Neural cell (in vitro differentiated cells): Measurements from ENCODE around the gene GNAI2. TPM values are rescaled to one million over a fixed set of nuclear protein-coding genes. Genes with fewer than 3 reads are reported as not detected.

ENCODE experiments used
- H2AFZ ChIP-seq: fragments of 200-600, 300-800 bp; sonication (generic), shearing (Covaris generic); 2 replicates; pipeline ENCODE4 v1.6.0; 2014; ENCODE audit warnings: low read depth, mild to moderate bottlenecking, antibody characterized with exemption, low read length, moderate library complexity
- H3F3A ChIP-seq: fragments of 200-600 bp; shearing (Covaris generic); 2 replicates; pipeline ENCODE4 v1.6.1; 2016; ENCODE audit warnings: mild to moderate bottlenecking, moderate library complexity, mixed read lengths, antibody characterized with exemption, low read length; ENCODE audit not compliant: insufficient read depth, poor library complexity, severe bottlenecking
- H3K27ac ChIP-seq: fragments of 200-600, 300-800 bp; sonication (generic), shearing (Covaris generic); 2 replicates; pipeline ENCODE4 v1.5.1; 2014; ENCODE audit warnings: mild to moderate bottlenecking, low read length, moderate library complexity
- H3K27me3 ChIP-seq: fragments of 300-800, 200-600 bp; sonication (generic), shearing (Covaris generic); 2 replicates; pipeline ENCODE4 v1.6.0; 2014; ENCODE audit warnings: mild to moderate bottlenecking, low read depth, low read length, moderate library complexity; ENCODE audit not compliant: insufficient read depth
- H3K36me3 ChIP-seq: fragments of 300-800, 200-600 bp; sonication (generic), shearing (Covaris generic); 2 replicates; pipeline ENCODE4 v1.5.1; 2014; ENCODE audit warnings: mild to moderate bottlenecking, antibody characterized with exemption, low read length, moderate library complexity; ENCODE audit not compliant: insufficient read depth
- H3K4me2 ChIP-seq: fragments of 300-800, 200-600 bp; sonication (generic), shearing (Covaris generic); 2 replicates; pipeline ENCODE4 v1.6.0; 2014; ENCODE audit warnings: mild to moderate bottlenecking, low read length
- H3K4me3 ChIP-seq: fragments of 300-800, 200-600 bp; sonication (generic), shearing (Covaris generic); 2 replicates; pipeline ENCODE4 v1.5.1; 2014; ENCODE audit warnings: mild to moderate bottlenecking, low read length, moderate library complexity
- H3K79me2 ChIP-seq: fragments of 200-600 bp; shearing (Covaris generic); replicated peaks from 2 replicates; pipeline ENCODE4 v1.6.0; 2014; ENCODE audit warnings: mild to moderate bottlenecking, low read length, moderate library complexity; ENCODE audit not compliant: insufficient read depth
- H3K9ac ChIP-seq: fragments of 300-800, 200-600 bp; sonication (generic), shearing (Covaris generic); 2 replicates; pipeline ENCODE4 v1.6.1; 2016; ENCODE audit warnings: mild to moderate bottlenecking, low read length, mixed read lengths
- H3K9me2 ChIP-seq: fragments of 200-600 bp; shearing (Covaris generic); 2 replicates; pipeline ENCODE4 v1.6.1; 2016; ENCODE audit warnings: mild to moderate bottlenecking, low read length, mixed read lengths; ENCODE audit not compliant: insufficient read depth
- H3K9me3 ChIP-seq: fragments of 200-600, 300-800 bp; sonication (generic), shearing (Covaris generic); 2 replicates; pipeline ENCODE4 v1.6.1; 2016; ENCODE audit warnings: mild to moderate bottlenecking, mixed run types, low read length, moderate library complexity, mixed read lengths
- H4K20me1 ChIP-seq: fragments of 200-600 bp; shearing (Covaris generic); 2 replicates; pipeline ENCODE4 v1.6.1; 2016; ENCODE audit warnings: mild to moderate bottlenecking, mixed run types; ENCODE audit not compliant: insufficient read depth
- EP300 ChIP-seq: fragments of 450-650 bp; conservative IDR thresholded peaks from 2 replicates; pipeline ENCODE4 v1.6.1; 2014; ENCODE audit warnings: antibody characterized with exemption, mild to moderate bottlenecking, moderate library complexity; ENCODE audit not compliant: poor library complexity, severe bottlenecking
- EZH2 ChIP-seq: fragments of 200-600, 300-800 bp; shearing (Covaris generic), sonication (generic); IDR thresholded peaks from 2 replicates; pipeline ENCODE4 v1.6.1; 2014; ENCODE audit warnings: antibody characterized with exemption, low read length, borderline replicate concordance, mild to moderate bottlenecking; ENCODE audit not compliant: insufficient read depth, poor library complexity, severe bottlenecking
- MXI1 ChIP-seq: fragments of 450-650 bp; conservative IDR thresholded peaks from 2 replicates; pipeline ENCODE4 v1.6.1; 2014; ENCODE audit warnings: antibody characterized with exemption, mild to moderate bottlenecking; ENCODE audit not compliant: poor library complexity, severe bottlenecking
- POLR2AphosphoS5 ChIP-seq: IDR thresholded peaks from 2 replicates; pipeline ENCODE4 v1.6.1; 2012
- RAD21 ChIP-seq: fragments of 450-650 bp; conservative IDR thresholded peaks from 2 replicates; pipeline ENCODE4 v1.6.1; 2014; ENCODE audit warnings: antibody characterized with exemption, mild to moderate bottlenecking, moderate library complexity
- SMC3 ChIP-seq: fragments of 450-650 bp; conservative IDR thresholded peaks from 2 replicates; pipeline ENCODE4 v1.6.1; 2014; ENCODE audit warnings: antibody characterized with exemption, mild to moderate bottlenecking, moderate library complexity; ENCODE audit not compliant: poor library complexity
- TAF1 ChIP-seq: IDR thresholded peaks from 2 replicates; pipeline ENCODE4 v1.6.1; 2012; ENCODE audit warnings: low read depth
- polyA plus RNA-seq: library from polyadenylated mRNA; depleted of rRNA; stranded (reverse); fragments of >200 nt; gene quantifications from 2 replicates; pipeline ENCODE4 v1.2.3, GENCODE V29; 2014
- TF ChIP-seq, protein P1 (sequence below): fragments of 450-650 bp; IDR thresholded peaks from 2 replicates; pipeline ENCODE4 v1.5.1; 2014; ENCODE audit warnings: antibody characterized with exemption, mild to moderate bottlenecking, moderate library complexity; ENCODE audit not compliant: poor library complexity, severe bottlenecking
- TF ChIP-seq, protein P2 (sequence below): IDR thresholded peaks from 2 replicates; pipeline ENCODE4 v1.6.1; 2012; ENCODE audit warnings: borderline replicate concordance

GNAI2 gene
- polyA plus RNA-seq, 1 donor from 2014 or later = 101 TPM

DNA sequence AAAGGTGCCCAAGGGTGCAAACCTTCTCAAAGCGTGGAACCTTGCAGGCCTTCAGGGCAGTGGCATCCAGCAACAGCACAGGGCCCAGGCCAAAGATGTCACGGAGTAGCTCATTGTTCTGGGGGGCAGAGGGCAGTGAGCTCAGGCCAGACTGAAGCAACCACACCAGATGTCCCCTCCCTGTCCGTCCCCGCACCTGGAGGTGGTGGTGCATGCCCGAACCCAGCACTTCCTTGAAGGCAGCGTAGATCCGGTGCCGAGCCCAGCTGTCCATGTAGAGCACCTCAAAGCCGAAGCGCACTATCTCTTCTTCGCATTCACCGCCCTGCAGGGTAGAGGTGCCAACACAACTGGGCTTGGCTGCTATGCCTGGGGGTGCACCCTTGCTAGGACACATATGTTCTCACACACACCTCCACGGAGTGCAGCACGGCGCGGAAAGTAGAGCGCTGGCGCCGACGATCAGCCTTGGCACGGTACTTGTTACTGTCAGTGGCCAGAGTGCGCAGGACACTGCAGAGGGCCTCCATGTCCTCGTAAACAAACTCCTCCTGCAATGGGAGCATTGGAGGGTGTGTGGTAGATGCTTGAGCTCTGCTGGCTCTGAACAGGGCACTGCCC, 52.5 kb downstream of the GNAI2 start:
- H3K27me3 ChIP-seq = no peaks in the 10 kb centered on the region
- TF ChIP-seq MXI1 (no peak), RAD21 (no peak), SMC3 (no peak), EP300 (no peak), TAF1 (no peak), POLR2AphosphoS5 (no peak), EZH2 (no peak)
- TF ChIP-seq, protein P1, sequence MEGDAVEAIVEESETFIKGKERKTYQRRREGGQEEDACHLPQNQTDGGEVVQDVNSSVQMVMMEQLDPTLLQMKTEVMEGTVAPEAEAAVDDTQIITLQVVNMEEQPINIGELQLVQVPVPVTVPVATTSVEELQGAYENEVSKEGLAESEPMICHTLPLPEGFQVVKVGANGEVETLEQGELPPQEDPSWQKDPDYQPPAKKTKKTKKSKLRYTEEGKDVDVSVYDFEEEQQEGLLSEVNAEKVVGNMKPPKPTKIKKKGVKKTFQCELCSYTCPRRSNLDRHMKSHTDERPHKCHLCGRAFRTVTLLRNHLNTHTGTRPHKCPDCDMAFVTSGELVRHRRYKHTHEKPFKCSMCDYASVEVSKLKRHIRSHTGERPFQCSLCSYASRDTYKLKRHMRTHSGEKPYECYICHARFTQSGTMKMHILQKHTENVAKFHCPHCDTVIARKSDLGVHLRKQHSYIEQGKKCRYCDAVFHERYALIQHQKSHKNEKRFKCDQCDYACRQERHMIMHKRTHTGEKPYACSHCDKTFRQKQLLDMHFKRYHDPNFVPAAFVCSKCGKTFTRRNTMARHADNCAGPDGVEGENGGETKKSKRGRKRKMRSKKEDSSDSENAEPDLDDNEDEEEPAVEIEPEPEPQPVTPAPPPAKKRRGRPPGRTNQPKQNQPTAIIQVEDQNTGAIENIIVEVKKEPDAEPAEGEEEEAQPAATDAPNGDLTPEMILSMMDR = no peak
- TF ChIP-seq, protein P2, sequence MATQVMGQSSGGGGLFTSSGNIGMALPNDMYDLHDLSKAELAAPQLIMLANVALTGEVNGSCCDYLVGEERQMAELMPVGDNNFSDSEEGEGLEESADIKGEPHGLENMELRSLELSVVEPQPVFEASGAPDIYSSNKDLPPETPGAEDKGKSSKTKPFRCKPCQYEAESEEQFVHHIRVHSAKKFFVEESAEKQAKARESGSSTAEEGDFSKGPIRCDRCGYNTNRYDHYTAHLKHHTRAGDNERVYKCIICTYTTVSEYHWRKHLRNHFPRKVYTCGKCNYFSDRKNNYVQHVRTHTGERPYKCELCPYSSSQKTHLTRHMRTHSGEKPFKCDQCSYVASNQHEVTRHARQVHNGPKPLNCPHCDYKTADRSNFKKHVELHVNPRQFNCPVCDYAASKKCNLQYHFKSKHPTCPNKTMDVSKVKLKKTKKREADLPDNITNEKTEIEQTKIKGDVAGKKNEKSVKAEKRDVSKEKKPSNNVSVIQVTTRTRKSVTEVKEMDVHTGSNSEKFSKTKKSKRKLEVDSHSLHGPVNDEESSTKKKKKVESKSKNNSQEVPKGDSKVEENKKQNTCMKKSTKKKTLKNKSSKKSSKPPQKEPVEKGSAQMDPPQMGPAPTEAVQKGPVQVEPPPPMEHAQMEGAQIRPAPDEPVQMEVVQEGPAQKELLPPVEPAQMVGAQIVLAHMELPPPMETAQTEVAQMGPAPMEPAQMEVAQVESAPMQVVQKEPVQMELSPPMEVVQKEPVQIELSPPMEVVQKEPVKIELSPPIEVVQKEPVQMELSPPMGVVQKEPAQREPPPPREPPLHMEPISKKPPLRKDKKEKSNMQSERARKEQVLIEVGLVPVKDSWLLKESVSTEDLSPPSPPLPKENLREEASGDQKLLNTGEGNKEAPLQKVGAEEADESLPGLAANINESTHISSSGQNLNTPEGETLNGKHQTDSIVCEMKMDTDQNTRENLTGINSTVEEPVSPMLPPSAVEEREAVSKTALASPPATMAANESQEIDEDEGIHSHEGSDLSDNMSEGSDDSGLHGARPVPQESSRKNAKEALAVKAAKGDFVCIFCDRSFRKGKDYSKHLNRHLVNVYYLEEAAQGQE = no peak
- no peaks in the 10 kb centered on the region for H3K9me2 ChIP-seq
- no peaks in the 10 kb centered on the region for H3F3A ChIP-seq
- H3K4me2 ChIP-seq = no peak overlapping the region
- H3K36me3 ChIP-seq = no peaks in the 10 kb centered on the region
- H2AFZ ChIP-seq = no peak overlapping the region
- H4K20me1 ChIP-seq = no peaks in the 10 kb centered on the region
- H3K27ac ChIP-seq = no peak overlapping the region
- no peak overlapping the region for H3K9ac ChIP-seq
- H3K79me2 ChIP-seq = peaks cover 6% of the 10 kb centered on the region
- H3K9me3 ChIP-seq = no peaks in the 10 kb centered on the region
- H3K4me3 ChIP-seq = no peak overlapping the region

DNA sequence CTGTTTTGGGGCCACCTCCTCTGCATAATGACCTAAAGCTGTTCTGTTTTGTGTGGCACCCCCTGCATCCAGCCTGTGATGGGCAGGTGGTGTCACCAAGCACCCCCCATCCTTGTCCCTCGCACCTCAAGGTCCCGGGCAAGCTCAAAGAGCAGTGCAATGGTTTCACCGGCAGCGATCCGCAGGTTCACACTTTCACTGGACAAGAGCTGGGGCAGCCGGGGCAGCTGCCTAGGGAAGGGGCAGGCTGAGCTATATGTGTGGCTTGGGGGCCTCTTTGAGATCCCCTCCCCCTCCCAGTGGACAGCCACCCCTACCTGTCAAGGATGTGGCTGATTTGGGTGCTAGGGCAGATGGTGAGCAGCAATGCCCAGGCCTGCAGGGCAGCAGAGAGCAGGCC, 53.1 kb downstream of the GNAI2 start:
- no peak overlapping the region for H2AFZ ChIP-seq
- no peaks in the 10 kb centered on the region for H3F3A ChIP-seq
- H3K36me3 ChIP-seq = no peaks in the 10 kb centered on the region
- no peak overlapping the region for H3K27ac ChIP-seq
- no peaks in the 10 kb centered on the region for H4K20me1 ChIP-seq
- TF ChIP-seq TAF1 (no peak), POLR2AphosphoS5 (no peak), RAD21 (no peak)
- no peak overlapping the region for H3K4me3 ChIP-seq
- H3K27me3 ChIP-seq = no peaks in the 10 kb centered on the region
- H3K9me2 ChIP-seq = no peaks in the 10 kb centered on the region
- H3K79me2 ChIP-seq = peaks cover 6% of the 10 kb centered on the region
- H3K9me3 ChIP-seq = no peaks in the 10 kb centered on the region
- H3K4me2 ChIP-seq = no peak overlapping the region
- H3K9ac ChIP-seq = no peak overlapping the region

DNA sequence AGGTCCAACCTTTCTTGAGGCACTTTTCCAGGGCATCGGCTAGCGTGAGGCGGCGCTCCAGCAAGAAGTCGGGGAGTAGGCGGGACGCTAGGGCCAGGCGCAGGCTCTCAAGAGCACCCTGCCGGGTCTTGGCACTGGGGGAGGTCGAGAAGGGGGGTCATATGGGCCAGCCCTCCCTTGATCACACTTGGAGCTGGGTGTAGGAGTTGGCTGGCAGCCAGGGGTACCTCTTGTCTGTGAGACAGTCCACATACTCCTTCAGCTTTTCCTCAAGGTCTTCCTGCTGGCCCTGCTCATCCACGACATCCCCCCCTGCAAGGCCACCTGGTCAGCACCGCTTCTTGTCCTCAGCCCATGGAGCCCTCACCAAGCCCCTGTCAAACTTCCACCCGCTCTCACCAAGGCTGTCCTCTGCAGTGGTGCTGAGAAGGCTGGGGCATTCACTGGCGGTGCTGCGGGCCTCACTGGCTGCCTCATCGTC, 54.2 kb downstream of the GNAI2 start:
- H3K36me3 ChIP-seq = no peaks in the 10 kb centered on the region

More for the DNA sequence above, 54.2 kb downstream of the GNAI2 start:
- no peak overlapping the region for H2AFZ ChIP-seq
- H3K9me2 ChIP-seq = no peaks in the 10 kb centered on the region
- no peak for TF ChIP-seq SMC3
- TF ChIP-seq EZH2 = no peak
- no peak for TF ChIP-seq POLR2AphosphoS5
- TF ChIP-seq, protein P1 = no peak
- TF ChIP-seq, protein P2 = no peak
- TF ChIP-seq MXI1 = no peak
- TF ChIP-seq EP300 = no peak
- no peak for TF ChIP-seq TAF1
- TF ChIP-seq RAD21 = no peak
- H4K20me1 ChIP-seq = no peaks in the 10 kb centered on the region
- H3K79me2 ChIP-seq = peaks cover 6% of the 10 kb centered on the region
- H3K9ac ChIP-seq = no peak overlapping the region
- H3K4me2 ChIP-seq = no peak overlapping the region
- H3F3A ChIP-seq = no peaks in the 10 kb centered on the region
- H3K4me3 ChIP-seq = no peak overlapping the region
- no peaks in the 10 kb centered on the region for H3K9me3 ChIP-seq
- H3K27me3 ChIP-seq = no peaks in the 10 kb centered on the region
- H3K27ac ChIP-seq = no peak overlapping the region
